T-helper 2 cell (primary cell): Measurements from ENCODE around the gene SHD.

Experiments used
- DNase-seq, 5 experiments: peaks; one replicate each; pipeline versions ENCODE4 v3.0.0 to v3.0.0-alpha.2; 2012 to 2022

Gene SHD

DNA sequence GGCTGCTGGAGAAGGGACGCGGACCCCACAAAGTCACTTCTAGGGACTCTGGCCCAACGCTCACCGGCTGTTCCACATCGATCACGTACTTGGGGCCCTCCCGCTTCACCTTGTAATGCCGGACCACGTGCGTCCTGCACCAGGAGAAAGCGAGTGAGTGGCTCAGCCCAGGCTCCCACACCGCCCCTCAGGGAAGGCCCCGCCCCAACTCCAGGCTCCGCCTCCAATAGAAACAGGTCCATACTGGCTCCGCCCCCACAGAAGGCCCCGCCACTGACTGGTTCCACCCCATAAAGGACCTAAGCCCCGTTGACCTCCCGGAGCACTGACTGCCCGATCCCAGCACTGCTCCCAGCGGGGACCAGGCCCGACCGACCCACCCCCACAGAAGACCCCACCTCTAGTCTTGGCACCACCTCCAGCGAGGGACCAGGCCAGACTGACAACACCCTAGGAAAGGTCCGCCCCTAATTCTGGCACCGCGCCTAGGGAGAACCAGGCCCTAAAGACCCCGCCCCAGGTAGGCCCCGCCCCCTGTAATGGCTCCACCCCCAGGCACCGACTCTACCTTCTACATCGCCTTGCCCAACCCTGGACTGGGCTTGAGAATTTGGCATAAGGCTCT, 48.3 kb downstream of the SHD start:
- peak; percentile 39 to 65 (median 48) for DNase-seq

DNA sequence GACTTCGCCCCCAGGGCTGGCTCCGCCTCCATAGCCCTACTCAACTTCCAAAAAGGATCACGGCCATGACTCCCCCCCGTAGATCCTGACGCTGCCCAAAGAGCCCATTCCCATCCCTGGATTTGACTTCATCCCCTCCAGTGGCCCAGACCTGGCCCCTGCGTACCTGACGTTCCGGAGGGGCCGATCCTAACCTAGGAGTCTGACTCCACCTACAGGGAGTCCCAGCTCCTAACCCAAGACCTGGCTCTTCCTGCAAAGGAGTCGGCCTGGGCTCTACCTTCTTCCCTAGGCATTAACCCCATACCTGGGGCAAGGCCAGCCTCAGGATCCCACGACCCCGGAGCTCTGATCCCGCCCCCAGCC, 48.8 kb downstream of the SHD start:
- DNase-seq: no peak

DNA sequence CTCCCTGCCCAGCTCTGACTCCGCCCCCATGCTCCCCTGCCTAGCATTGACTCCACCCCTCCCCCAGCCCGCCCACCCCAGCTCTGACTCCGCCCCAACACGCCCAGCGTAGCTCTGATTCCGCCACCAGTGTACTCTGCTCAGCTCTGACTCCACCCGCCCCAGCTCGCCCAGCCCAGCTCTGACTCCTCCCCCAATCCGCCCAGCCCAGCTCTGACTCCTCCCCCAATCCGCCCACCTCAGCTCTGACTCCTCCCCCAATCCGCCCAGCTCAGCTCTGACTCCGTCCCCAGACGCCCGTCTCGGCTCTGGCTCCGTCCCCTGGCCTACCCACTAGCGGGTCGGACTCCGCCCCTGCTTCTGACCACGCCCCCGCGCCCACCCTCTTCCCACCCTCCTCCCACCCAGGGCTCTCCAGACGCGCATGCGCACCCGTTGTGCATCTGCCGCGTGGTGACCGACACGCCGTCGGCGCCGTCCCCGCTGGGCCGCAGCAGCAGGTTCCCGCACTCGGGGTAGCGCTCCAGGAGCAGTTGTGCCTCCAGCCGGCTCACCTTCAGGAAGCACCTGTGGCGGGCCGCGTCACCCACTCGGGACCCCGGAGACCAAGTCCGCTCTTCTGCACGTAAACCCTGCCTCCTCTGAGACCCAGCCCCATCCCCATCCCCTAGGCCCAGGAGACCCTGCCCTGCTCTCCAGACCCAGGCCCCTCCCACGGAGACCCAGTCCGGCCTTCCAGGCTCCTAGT, 49.4 kb downstream of the SHD start:
- DNase-seq: peak; percentile 80 to 96 (median 87)

DNA sequence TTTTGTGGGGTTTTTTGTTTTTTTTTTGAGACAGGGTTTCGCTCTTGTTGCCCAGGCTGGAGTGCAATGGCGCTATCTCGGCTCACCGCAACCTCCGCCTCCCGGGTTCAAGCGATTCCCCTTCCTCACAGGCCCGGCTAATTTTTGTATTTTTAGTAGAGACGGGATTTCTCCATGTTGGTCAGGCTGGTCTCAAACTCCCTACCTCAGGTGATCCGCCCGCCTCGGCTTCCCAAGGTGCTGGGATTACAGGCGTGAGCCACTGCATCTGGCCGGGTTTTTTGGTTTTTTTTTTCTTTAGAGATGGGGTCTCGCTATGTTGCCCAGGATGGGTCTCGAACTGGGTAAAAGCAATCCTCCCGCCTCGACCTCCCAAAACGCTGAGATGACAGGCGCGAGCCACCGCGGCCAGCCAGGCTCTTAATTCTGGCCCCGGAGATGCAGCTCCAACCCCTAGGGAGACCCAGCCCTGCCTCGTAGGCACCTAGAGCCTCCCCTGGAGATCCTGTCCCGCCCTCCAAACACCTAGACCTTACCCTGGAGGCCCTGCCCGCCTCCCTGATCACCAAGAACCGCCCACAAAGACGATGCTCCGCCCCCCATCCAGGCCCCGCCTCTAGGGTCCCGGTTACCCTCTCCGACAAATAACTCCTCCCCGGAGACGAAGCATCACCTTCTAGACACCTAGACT, 50.1 kb downstream of the SHD start:
- peak in 1 of 5 experiments; percentile 24 for DNase-seq

DNA sequence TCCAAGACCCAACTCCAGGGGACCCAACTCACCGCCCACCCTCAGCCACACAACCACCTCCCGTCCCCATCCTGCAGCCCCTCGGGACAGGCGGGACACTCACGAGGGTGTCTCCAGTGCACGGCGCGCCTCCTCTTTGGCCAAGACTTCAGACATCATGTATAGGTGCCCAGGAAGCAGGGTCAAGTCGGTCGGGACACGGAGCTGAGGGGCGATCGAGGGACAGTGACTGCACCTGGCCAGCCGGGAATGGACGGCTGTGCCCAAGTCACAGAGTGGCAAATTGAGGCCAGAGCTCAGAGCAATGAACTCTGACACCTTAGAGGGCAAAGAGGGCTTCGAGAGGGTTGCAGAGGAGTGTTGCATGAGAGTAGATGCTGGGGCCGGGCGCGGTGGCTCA, 50.8 kb downstream of the SHD start:
- DNase-seq: no peak

DNA sequence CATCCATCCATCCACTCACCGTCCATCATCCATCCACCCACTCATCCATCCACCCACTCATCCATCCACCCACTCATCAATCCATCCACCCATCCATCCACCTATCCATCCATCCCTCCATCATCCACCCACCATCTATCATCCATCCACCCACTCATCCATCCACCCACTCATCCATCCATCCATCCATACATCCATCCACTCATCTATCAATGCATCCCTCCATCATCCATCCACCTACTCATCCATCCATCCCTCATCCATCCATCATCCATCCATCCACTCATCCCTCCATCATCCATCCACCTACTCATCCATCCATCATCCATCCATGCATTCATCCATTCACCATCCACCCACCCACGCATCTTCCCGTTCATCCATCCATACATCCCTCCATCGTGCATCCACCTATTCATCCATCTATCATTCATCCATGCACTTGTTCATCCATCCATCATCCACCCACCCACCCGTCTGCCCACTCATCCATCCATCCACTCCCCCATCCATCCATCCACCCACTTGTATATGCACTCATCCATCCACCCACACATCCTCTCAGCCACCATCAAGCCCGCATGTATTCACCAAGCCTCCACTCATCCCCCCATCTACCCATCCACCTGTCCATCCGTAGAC, 56.0 kb downstream of the SHD start:
- DNase-seq: no peak

DNA sequence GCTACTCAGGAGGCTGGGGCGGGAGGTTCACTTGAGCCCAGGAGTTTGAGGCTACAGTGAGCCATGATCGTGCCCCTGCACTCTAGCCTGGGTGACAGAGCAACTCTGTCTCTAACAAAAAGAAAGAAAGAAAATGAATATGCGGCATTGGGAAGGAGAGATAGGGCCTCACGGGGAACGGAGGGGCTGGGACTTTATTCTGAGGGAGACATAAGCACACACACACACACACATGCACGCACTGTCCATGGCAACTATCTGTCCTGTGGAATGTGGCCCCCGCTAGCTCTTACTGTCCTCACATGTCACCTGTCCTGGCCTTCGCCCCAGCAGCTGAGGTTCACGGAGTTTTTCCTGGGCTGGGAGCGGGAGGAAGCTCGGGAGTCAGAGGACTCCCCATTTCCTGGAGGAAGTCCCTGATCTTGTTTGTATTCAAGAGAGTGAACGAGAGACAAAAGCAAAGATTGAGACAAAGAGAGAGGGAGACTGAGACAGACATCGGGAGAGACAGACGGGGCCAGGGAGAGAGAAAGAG, 58.9 kb downstream of the SHD start:
- DNase-seq: peak in 1 of 5 experiments; percentile 22

DNA sequence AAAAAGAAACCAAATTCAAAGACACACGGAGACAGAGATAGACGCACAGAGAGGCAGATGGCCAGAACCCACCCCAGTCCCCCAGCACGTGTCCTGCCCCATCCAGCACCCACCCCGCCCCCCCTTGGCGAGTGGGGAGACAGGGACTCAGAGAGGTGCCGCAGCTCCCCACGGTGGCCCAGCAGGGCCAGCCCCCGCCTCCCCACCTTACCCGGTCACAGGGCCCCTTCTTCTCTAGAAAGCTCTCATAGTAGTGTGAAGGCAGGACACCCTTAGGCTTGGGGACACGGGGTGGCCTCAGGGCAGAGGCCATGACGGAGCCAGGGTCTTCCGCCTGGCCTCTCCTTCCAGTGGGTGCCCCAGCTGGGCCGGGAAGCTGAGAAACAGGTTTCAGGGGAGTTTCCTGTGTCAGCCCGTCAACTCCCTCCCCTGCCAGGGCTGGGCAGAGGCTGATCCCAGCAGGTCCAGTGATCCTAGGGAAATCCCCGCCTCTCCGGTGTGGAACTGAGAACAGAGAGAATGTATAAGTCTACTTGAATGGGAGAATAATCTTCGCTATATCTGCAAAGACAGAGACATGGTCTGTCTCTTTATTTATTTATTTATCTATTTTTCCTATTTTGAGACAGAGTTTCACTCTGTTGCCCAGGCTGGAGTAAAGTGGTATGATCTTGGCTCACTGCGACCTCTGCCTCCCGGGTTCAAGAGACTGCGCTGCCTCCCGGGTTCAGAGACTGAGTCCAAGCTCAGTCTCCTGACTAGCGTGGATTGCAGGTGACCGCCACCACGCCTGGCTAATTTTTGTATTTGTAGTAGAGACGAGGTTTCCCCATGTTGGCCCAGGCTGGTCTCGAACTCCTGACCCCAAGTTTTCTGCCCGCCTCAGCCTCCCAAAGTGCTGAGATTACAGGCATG, 59.6 kb downstream of the SHD start, which contains the start of gene STAP2:
STAP2 (minus strand) TSS at position 387 of the 915 bp plus-strand sequence; CDS start at position 313, 74 bp downstream.
- DNase-seq: peak in 1 of 5 experiments; percentile 51
